ENCODE measurements around the gene GLYAT. TPM values are rescaled to one million over a fixed set of nuclear protein-coding genes. Genes with fewer than 3 reads are reported as not detected.

GLYAT gene
- total and polyA plus RNA-seq, 2 donors (not counting 1 experiment from before 2014, with no cell fraction given), result not detected

DNA sequence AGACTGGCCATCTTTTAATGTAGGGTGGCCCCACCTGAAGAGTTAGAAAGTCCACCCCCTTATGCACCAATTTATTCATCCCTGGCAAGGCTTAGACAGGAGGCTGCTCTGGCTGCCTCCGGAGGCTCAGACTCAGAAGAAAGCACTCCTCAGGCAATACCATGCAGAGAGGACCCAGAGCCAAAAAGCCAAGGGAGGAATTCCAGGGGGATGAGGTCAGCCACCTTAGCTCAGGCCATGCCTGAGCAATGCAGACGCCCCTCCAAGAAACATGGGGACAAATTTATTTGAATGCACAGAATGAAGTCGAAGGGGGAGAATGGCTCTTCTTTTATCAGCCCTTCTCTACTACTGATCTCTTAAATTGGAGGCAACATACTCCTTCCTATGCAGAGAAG lies 39.7 kb upstream of the GLYAT start:
- ChIA-PET POLR2A (no interaction called here), CTCF (no interaction called here)
- Histone ChIP-seq H4K20me1 (ENCODE audit: control insufficient read depth, insufficient read depth, low read length, poor library complexity, severe bottlenecking) (no peaks in the 10 kb centered on the region), H2AFZ (ENCODE audit: insufficient read depth, low read depth, low read length, poor library complexity, severe bottlenecking) (no peak overlapping the region), H3K4me1 (ENCODE audit: control insufficient read depth in 2 of 2, insufficient read depth in 2 of 2, low read length in 2 of 2) (no peaks in the 10 kb centered on the region), H3K9ac (ENCODE audit: low read length) (no peak overlapping the region), H3K9me3 (ENCODE audit: control extremely low read depth in 1 of 3, control insufficient read depth in 2 of 3, insufficient read depth in 1 of 3, low read length in 2 of 3) (no peaks in the 10 kb centered on the region), H3K27ac (ENCODE audit: low read length in 2 of 2) (no peak overlapping the region), H3K36me3 (replicated peaks in 1 of 2; ENCODE audit: control extremely low read depth in 1 of 2, control insufficient read depth in 1 of 2, extremely low read depth in 1 of 2, insufficient read depth in 2 of 2, low read length in 1 of 2) (no peaks in the 10 kb centered on the region), H3K27me3 (replicated peaks in 1 of 4; ENCODE audit: control extremely low read depth in 1 of 4, control insufficient read depth in 3 of 4, insufficient read depth in 4 of 4, low read length in 3 of 4) (peaks cover 0 to 3% (median 0%) of the 10 kb centered on the region in 4 experiments), H3K4me2 (replicated peaks; ENCODE audit: low read depth, low read length, poor library complexity, severe bottlenecking) (no peak overlapping the region), H3K79me2 (ENCODE audit: control insufficient read depth, insufficient read depth, low read length) (no peaks in the 10 kb centered on the region), H3K4me3 (ENCODE audit: control extremely low read depth in 1 of 5, extremely low read depth in 1 of 5, insufficient read depth in 1 of 5, low read depth in 2 of 5, low read length in 4 of 5) (no peak overlapping the region)
- H3K27me3 Mint-ChIP-seq, result peaks cover 18% of the 10 kb centered on the region
- DNase-seq (no peak), ATAC-seq (ENCODE audit: low read depth) (no peak)
- intact Hi-C loops (cut with micrococcal nuclease), result no loop called here
- no peaks in the 10 kb centered on the region for H3K9me3 Mint-ChIP-seq (ENCODE audit: insufficient read depth)
- WGBS (ENCODE audit: insufficient coverage), result 100% methylated on average over 2 of the region's 3 CpGs
- TF ChIP-seq, protein P1, sequence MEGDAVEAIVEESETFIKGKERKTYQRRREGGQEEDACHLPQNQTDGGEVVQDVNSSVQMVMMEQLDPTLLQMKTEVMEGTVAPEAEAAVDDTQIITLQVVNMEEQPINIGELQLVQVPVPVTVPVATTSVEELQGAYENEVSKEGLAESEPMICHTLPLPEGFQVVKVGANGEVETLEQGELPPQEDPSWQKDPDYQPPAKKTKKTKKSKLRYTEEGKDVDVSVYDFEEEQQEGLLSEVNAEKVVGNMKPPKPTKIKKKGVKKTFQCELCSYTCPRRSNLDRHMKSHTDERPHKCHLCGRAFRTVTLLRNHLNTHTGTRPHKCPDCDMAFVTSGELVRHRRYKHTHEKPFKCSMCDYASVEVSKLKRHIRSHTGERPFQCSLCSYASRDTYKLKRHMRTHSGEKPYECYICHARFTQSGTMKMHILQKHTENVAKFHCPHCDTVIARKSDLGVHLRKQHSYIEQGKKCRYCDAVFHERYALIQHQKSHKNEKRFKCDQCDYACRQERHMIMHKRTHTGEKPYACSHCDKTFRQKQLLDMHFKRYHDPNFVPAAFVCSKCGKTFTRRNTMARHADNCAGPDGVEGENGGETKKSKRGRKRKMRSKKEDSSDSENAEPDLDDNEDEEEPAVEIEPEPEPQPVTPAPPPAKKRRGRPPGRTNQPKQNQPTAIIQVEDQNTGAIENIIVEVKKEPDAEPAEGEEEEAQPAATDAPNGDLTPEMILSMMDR (IDR thresholded peaks at IDR 0.05), result no peak
- no peak for TF ChIP-seq EZH2 (IDR thresholded peaks at IDR 0.05; ENCODE audit: borderline replicate concordance, insufficient read depth, low read depth, low read length, poor library complexity, severe bottlenecking)
- H3K27ac Mint-ChIP-seq, result no peak overlapping the region
- no peaks in the 10 kb centered on the region for H3K4me1 Mint-ChIP-seq
- no peak overlapping the region for H3K4me3 Mint-ChIP-seq

DNA sequence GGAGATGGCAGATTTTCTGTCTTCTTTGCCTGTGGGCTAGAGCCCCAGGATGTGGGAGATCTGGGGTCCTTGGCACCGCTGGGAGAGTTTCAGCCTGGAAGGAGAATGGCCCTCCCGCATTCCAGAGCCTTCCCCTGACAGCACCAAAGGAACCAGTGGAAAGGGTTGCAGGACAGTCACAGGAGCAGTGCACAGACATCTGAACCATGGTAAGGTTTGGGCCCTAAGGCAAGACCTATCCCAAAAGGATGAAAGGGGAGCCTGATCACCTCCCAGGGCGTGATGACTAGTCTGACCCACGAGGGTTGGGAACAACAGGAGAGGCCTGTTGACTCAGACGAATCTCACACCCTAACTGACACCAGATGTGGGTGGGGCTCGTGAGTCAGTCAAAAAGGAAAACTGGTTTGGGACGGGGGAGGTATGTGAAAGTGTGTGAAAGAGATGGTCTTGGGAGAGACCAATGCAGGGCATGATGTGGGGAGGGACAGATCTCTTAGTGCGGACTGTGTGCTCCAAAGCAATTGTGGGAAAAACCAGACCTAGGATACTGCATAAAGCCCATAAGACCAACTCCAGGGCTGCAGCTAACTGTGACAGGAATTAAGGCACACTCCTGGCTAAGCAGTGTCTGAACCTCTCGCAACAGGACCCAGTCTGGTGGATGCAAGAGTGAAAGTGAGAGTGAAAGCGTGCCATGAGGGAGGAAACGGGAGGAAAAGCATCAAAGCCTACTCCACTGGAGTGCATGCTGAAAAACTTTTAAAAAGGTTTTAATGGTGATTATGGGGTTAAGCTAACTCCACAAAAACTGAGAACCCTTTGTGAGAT lies 39.1 kb upstream of the GLYAT start:
- no peak overlapping the region for H3K4me2 ChIP-seq (replicated peaks; ENCODE audit: low read depth, low read length, poor library complexity, severe bottlenecking)
- CTCF ChIA-PET, result no interaction called here
- H3K27ac Mint-ChIP-seq, result no peak overlapping the region

More for the DNA sequence above, 39.1 kb upstream of the GLYAT start:
- H3K27me3 Mint-ChIP-seq, result peaks cover 21% of the 10 kb centered on the region
- DNase-seq (no peak), ATAC-seq (ENCODE audit: low read depth) (no peak)
- H3K27me3 ChIP-seq (replicated peaks in 1 of 4; ENCODE audit: control extremely low read depth in 1 of 4, control insufficient read depth in 3 of 4, insufficient read depth in 4 of 4, low read length in 3 of 4), result peaks cover 0 to 3% (median 0%) of the 10 kb centered on the region in 4 experiments
- H3K79me2 ChIP-seq (ENCODE audit: control insufficient read depth, insufficient read depth, low read length), result no peaks in the 10 kb centered on the region
- POLR2A ChIA-PET, result no interaction called here
- no peaks in the 10 kb centered on the region for H3K4me1 Mint-ChIP-seq
- WGBS (ENCODE audit: insufficient coverage), result 89% methylated on average over 4 of the region's 11 CpGs
- TF ChIP-seq EZH2 (IDR thresholded peaks at IDR 0.05; ENCODE audit: borderline replicate concordance, insufficient read depth, low read depth, low read length, poor library complexity, severe bottlenecking), result no peak
- TF ChIP-seq, protein P1 (IDR thresholded peaks at IDR 0.05), result no peak
- H3K36me3 ChIP-seq (replicated peaks in 1 of 2; ENCODE audit: control extremely low read depth in 1 of 2, control insufficient read depth in 1 of 2, extremely low read depth in 1 of 2, insufficient read depth in 2 of 2, low read length in 1 of 2), result no peaks in the 10 kb centered on the region
- H3K4me3 ChIP-seq (ENCODE audit: control extremely low read depth in 1 of 5, extremely low read depth in 1 of 5, insufficient read depth in 1 of 5, low read depth in 2 of 5, low read length in 4 of 5), result no peak overlapping the region
- no peak overlapping the region for H3K27ac ChIP-seq (ENCODE audit: low read length in 2 of 2)
- no peaks in the 10 kb centered on the region for H4K20me1 ChIP-seq (ENCODE audit: control insufficient read depth, insufficient read depth, low read length, poor library complexity, severe bottlenecking)
- no peak overlapping the region for H3K9ac ChIP-seq (ENCODE audit: low read length)
- H3K4me1 ChIP-seq (ENCODE audit: control insufficient read depth in 2 of 2, insufficient read depth in 2 of 2, low read length in 2 of 2), result no peaks in the 10 kb centered on the region
- H3K4me3 Mint-ChIP-seq, result no peak overlapping the region
- no peaks in the 10 kb centered on the region for H3K9me3 ChIP-seq (ENCODE audit: control extremely low read depth in 1 of 3, control insufficient read depth in 2 of 3, insufficient read depth in 1 of 3, low read length in 2 of 3)
- H2AFZ ChIP-seq (ENCODE audit: insufficient read depth, low read depth, low read length, poor library complexity, severe bottlenecking), result no peak overlapping the region
- no peaks in the 10 kb centered on the region for H3K9me3 Mint-ChIP-seq (ENCODE audit: insufficient read depth)
- intact Hi-C loops (cut with micrococcal nuclease), result no loop called here

Data from B cell (primary cell).